ENCODE results near the gene KDM6A. TPM values are rescaled to one million over a fixed set of nuclear protein-coding genes. Genes with fewer than 3 reads are reported as not detected.
"Not testable (repeated sequence)": the region's sequence is repeated elsewhere in the genome, so short reads cannot be mapped to it uniquely, and the experiment has no call there.

The KDM6A gene
- 8.5 and 17.4 TPM in 2 replicates for total RNA-seq

- TF ChIP-seq CTCF (conservative IDR thresholded peaks at IDR 0.05; ENCODE audit: low read depth, low read length), result no peak
- peak within 1 kb of the TSS; percentile 74 for H3K4me3 ChIP-seq (ENCODE audit: low read depth, low read length)
- DNase-seq (ENCODE audit: low read depth), result peak; percentile 50
These were observed at the start of gene KDM6A for GRCh38 chrX:44872821-44873414. KDM6A (plus strand) TSS chrX:44873188; CDS start chrX:44873552, 364 bp downstream.

GRCh38 chrX:44823193-44823592 is 49.8 kb upstream of the KDM6A start:
- H3K4me3 ChIP-seq (ENCODE audit: low read depth, low read length); DNase-seq (ENCODE audit: low read depth): not testable (repeated sequence)

GRCh38 chrX:44828008-44828605 is 44.9 kb upstream of the KDM6A start:
- no peak for TF ChIP-seq CTCF (conservative IDR thresholded peaks at IDR 0.05; ENCODE audit: low read depth, low read length)
- peak; percentile 20 for DNase-seq (ENCODE audit: low read depth)
- no peak overlapping the region for H3K4me3 ChIP-seq (ENCODE audit: low read depth, low read length)

GRCh38 chrX:44829832-44830231 is 43.2 kb upstream of the KDM6A start:
- no peak for DNase-seq (ENCODE audit: low read depth)
- H3K4me3 ChIP-seq (ENCODE audit: low read depth, low read length), result no peak overlapping the region
- TF ChIP-seq CTCF (conservative IDR thresholded peaks at IDR 0.05; ENCODE audit: low read depth, low read length), result no peak

DNA sequence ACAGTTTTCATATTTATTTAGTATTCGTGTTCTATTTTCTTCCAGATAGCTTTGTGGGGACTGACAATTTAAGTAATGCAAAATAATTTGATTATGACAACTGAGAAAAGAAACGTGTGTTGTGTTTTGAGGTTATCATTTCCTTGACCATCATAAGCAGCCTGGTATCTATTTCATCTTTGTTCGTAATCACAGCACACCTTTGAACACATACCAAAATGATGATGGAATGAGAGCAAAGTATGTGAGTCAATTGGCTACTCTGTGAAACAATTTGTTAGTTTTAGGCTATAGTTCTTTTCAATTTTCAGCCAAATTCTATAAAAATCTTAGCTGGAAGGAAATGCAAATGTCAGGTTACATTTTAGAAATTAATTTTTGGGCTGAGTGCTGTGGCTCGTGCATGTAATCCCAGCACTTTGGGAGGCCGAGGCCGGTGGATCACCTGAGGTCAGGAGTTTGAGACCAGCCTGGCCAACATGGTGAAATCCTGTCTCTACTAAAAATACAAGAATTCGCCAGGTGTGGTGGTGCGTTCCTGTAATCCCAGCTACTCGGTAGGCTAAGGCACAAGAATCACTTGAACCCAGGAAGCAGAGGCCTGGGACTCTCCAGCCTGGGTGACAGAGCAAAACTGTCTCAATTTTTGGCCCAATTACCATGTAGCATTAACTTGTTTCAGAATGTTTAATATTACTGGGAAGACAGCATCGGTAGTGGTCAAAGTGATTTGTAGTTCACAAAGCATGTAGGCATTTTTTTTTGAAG is 30.3 kb upstream of the KDM6A start:
- TF ChIP-seq CTCF (conservative IDR thresholded peaks at IDR 0.05; ENCODE audit: low read depth, low read length), result no peak
- no peak for DNase-seq (ENCODE audit: low read depth)
- no peak overlapping the region for H3K4me3 ChIP-seq (ENCODE audit: low read depth, low read length)

- no peak overlapping the region for H3K4me3 ChIP-seq (ENCODE audit: low read depth, low read length)
- no peak for TF ChIP-seq CTCF (conservative IDR thresholded peaks at IDR 0.05; ENCODE audit: low read depth, low read length)
- no peak for DNase-seq (ENCODE audit: low read depth)
These were observed 29.7 kb upstream of the KDM6A start for GRCh38 chrX:44843318-44843702.

DNA sequence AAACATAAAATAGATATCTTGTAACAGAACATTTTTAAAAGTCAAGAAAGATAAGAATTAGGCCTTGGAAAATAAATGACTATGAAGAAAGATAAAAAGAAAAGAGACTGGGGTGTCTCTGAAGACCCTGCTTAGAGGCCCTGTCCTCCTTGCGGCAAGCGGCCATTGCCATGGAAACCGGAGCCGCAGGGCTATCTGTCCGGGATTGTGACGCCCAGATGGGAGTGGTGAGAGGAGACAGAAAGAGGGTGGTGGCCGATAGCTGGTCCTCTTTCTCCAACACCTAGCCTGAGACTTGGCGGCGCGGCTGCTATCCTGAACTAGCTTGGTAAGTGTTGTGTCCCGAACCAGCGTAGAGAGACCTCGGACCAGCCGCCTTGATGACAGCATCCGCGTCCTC is 29.2 kb upstream of the KDM6A start, which contains the start of gene DUSP21:
Gene DUSP21, plus strand, starts transcription at position 269 of the 400 bp plus-strand sequence. Its CDS starts 112 bp downstream, at position 381.
- no peak for DNase-seq (ENCODE audit: low read depth)
- no peak for TF ChIP-seq CTCF (conservative IDR thresholded peaks at IDR 0.05; ENCODE audit: low read depth, low read length)
- no peak within 1 kb of the TSS for H3K4me3 ChIP-seq (ENCODE audit: low read depth, low read length)
